Prostate gland (tissue), 2 donors: ENCODE measurements around the gene SLC9C2.
"Not testable (repeated sequence)": the region's sequence is repeated elsewhere in the genome, so short reads cannot be mapped to it uniquely, and the experiment has no call there.

Experiments
- POLR2A ChIP-seq: fragments of 450-650 bp; IDR thresholded peaks from one replicate; pipeline ENCODE4 v1.6.1; 2016; ENCODE audit warnings: antibody characterized with exemption, mild to moderate bottlenecking
- POLR2AphosphoS5 ChIP-seq: sonication (generic); formaldehyde crosslinking; IDR thresholded peaks from one replicate; pipeline ENCODE4 v1.6.1; 2017; ENCODE audit warnings: antibody characterized with exemption
- TF ChIP-seq, protein P1 (sequence below), 4 experiments: fragments of 200-600 bp in 2 of 4; fragments of 450-650 bp in 2 of 4; sonication (generic) in 2 of 4; IDR thresholded peaks; 1 replicate in 3 of 4; 2 replicates in 1 of 4; pipeline ENCODE4 v1.5.1; 2016 to 2019; ENCODE audit warnings: antibody characterized with exemption in 4 of 4, mild to moderate bottlenecking in 2 of 4, moderate library complexity in 2 of 4

DNA sequence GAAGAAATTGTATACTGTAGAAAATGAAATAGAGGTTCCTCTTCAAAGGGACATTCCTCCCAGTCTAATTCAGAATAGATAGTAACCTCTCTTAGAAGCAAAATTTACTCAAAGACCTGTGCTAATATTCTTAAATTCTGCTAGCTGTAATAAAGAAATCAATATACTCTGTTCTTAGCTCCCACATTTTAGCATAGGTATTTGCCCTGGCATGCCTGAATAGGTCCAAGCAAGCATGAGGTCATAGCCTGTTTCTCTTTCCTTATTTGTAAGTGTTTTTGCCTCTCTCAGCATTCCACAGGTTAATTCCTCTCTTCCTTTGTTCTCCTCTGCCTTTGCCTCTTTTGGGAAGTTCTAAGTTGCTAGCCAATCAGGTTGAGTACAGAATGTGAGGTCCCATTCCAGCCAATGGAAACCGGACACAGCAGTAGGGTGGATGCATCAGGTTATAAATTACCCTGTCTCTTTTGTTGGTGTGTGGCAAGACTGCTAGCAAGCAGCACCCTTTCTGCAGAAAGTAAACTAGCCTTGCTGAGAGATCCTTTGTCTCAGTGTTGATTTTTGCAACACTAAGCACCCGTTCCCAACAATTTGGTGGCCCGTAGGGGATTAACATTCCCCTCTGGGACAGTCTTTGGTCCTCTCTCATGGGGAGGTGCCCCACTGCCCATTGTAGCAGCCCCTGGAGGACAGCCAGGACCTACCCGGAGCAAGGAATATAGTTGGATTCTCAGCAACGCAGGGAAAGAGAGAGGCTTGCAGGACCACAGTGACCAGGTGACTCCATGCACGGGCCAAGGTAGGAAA lies 34.6 kb upstream of the SLC9C2 start:
- TF ChIP-seq, protein P1, sequence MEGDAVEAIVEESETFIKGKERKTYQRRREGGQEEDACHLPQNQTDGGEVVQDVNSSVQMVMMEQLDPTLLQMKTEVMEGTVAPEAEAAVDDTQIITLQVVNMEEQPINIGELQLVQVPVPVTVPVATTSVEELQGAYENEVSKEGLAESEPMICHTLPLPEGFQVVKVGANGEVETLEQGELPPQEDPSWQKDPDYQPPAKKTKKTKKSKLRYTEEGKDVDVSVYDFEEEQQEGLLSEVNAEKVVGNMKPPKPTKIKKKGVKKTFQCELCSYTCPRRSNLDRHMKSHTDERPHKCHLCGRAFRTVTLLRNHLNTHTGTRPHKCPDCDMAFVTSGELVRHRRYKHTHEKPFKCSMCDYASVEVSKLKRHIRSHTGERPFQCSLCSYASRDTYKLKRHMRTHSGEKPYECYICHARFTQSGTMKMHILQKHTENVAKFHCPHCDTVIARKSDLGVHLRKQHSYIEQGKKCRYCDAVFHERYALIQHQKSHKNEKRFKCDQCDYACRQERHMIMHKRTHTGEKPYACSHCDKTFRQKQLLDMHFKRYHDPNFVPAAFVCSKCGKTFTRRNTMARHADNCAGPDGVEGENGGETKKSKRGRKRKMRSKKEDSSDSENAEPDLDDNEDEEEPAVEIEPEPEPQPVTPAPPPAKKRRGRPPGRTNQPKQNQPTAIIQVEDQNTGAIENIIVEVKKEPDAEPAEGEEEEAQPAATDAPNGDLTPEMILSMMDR (IDR thresholded peaks at IDR 0.05): not testable (repeated sequence)
- TF ChIP-seq POLR2AphosphoS5, POLR2A: not testable (repeated sequence)
